ENCODE measurements around the gene ZNF655.
A peak's percentile ranks its signal among the peaks of the same experiment; 100 is the strongest.

ZNF655 gene

GRCh38 chr7:99558306-99559174 lies at the start of gene ZNF655:
Gene ZNF655 (plus strand): TSS chr7:99558642. CDS start chr7:99560560, 1,918 bp downstream.
- Histone ChIP-seq H3K4me3 (ENCODE audit: low read length) (peak within 1 kb of the TSS; percentile 100), H3K27ac (ENCODE audit: low read depth, low read length) (peak within 1 kb of the TSS; percentile 89), H3K36me3 (ENCODE audit: control insufficient read depth, low read length) (peaks cover 88% of the 10 kb centered on the region), H4K20me1 (ENCODE audit: control insufficient read depth, insufficient read depth, low read depth, low read length) (peaks cover 35% of the 10 kb centered on the region; the same call in 1 of the 2 replicates), H3K9me3 (ENCODE audit: control insufficient read depth, insufficient read depth, low read length) (no peaks in the 10 kb centered on the region), H3K4me1 (ENCODE audit: control insufficient read depth, low read length) (peaks cover 36% of the 10 kb centered on the region), H3F3A (ENCODE audit: control insufficient read depth, insufficient read depth) (peaks cover 18% of the 10 kb centered on the region), H3K79me2 (ENCODE audit: control insufficient read depth, low read length) (peaks cover 91% of the 10 kb centered on the region), H3K27me3 (ENCODE audit: control insufficient read depth, low read length) (no peaks in the 10 kb centered on the region), H3K4me2 (ENCODE audit: low read length) (peak within 1 kb of the TSS; percentile 88), H3K9me2 (replicated peaks; ENCODE audit: control insufficient read depth, low read length) (no peaks in the 10 kb centered on the region)
- no peak for TF ChIP-seq EZH2phosphoT487 (IDR thresholded peaks at IDR 0.05; ENCODE audit: borderline replicate concordance, low read length)
- peak; percentile 9 for TF ChIP-seq CTCF (IDR thresholded peaks at IDR 0.05; ENCODE audit: low read depth, low read length, poor library complexity, severe bottlenecking)

GRCh38 chr7:99514050-99514449 lies 44.4 kb upstream of the ZNF655 start:
- H3K4me1 ChIP-seq (ENCODE audit: control insufficient read depth, low read length) = no peaks in the 10 kb centered on the region
- H3K36me3 ChIP-seq (ENCODE audit: control insufficient read depth, low read length) = peaks cover 43% of the 10 kb centered on the region
- TF ChIP-seq EZH2phosphoT487 (IDR thresholded peaks at IDR 0.05; ENCODE audit: borderline replicate concordance, low read length) (no peak), CTCF (IDR thresholded peaks at IDR 0.05; ENCODE audit: low read depth, low read length, poor library complexity, severe bottlenecking) (no peak)
- H3K27ac ChIP-seq (ENCODE audit: low read depth, low read length) = no peak overlapping the region
- no peaks in the 10 kb centered on the region for H3F3A ChIP-seq (ENCODE audit: control insufficient read depth, insufficient read depth)
- no peaks in the 10 kb centered on the region for H3K9me2 ChIP-seq (replicated peaks; ENCODE audit: control insufficient read depth, low read length)
- no peaks in the 10 kb centered on the region for H4K20me1 ChIP-seq (ENCODE audit: control insufficient read depth, insufficient read depth, low read depth, low read length)
- no peak overlapping the region for H3K4me2 ChIP-seq (ENCODE audit: low read length)
- H3K4me3 ChIP-seq (ENCODE audit: low read length) = no peak overlapping the region
- H3K9me3 ChIP-seq (ENCODE audit: control insufficient read depth, insufficient read depth, low read length) = no peaks in the 10 kb centered on the region
- H3K79me2 ChIP-seq (ENCODE audit: control insufficient read depth, low read length) = peaks cover 20% of the 10 kb centered on the region
- H3K27me3 ChIP-seq (ENCODE audit: control insufficient read depth, low read length) = no peaks in the 10 kb centered on the region

- no peak overlapping the region for H3K4me2 ChIP-seq (ENCODE audit: low read length)
- H3F3A ChIP-seq (ENCODE audit: control insufficient read depth, insufficient read depth) = peaks cover 7% of the 10 kb centered on the region; the same call in 1 of the 2 replicates
- H4K20me1 ChIP-seq (ENCODE audit: control insufficient read depth, insufficient read depth, low read depth, low read length) = no peaks in the 10 kb centered on the region
- peaks cover 35% of the 10 kb centered on the region for H3K36me3 ChIP-seq (ENCODE audit: control insufficient read depth, low read length)
- H3K27ac ChIP-seq (ENCODE audit: low read depth, low read length) = no peak overlapping the region
- no peaks in the 10 kb centered on the region for H3K79me2 ChIP-seq (ENCODE audit: control insufficient read depth, low read length)
- H3K9me2 ChIP-seq (replicated peaks; ENCODE audit: control insufficient read depth, low read length) = no peaks in the 10 kb centered on the region
- H3K9me3 ChIP-seq (ENCODE audit: control insufficient read depth, insufficient read depth, low read length) = no peaks in the 10 kb centered on the region
- TF ChIP-seq EZH2phosphoT487 (IDR thresholded peaks at IDR 0.05; ENCODE audit: borderline replicate concordance, low read length) (no peak), CTCF (IDR thresholded peaks at IDR 0.05; ENCODE audit: low read depth, low read length, poor library complexity, severe bottlenecking) (no peak)
- H3K27me3 ChIP-seq (ENCODE audit: control insufficient read depth, low read length) = no peaks in the 10 kb centered on the region
- H3K4me1 ChIP-seq (ENCODE audit: control insufficient read depth, low read length) = no peaks in the 10 kb centered on the region
- H3K4me3 ChIP-seq (ENCODE audit: low read length) = no peak overlapping the region
These were observed 37.0 kb upstream of the ZNF655 start for GRCh38 chr7:99521399-99521798.

Data from DOHH2 (cell line).